Stimulated activated CD8-positive, alpha-beta memory T cell treated with anti-CD3 and anti-CD28 coated beads, Interleukin-7, amount 100 ng/mL, for 48 hours (primary cell): ENCODE measurements around the gene BID.

Source experiments
- DNase-seq, 2 donors: peaks; one replicate each; pipeline ENCODE4 v3.0.0-alpha.2; 2020; ENCODE audit warnings: low read depth in 1 of 2; ENCODE audit errors: extremely low read depth in 1 of 2

Gene BID

GRCh38 chr22:17803609-17804270 is 29.5 kb upstream of the BID start:
- DNase-seq = no peak

DNA sequence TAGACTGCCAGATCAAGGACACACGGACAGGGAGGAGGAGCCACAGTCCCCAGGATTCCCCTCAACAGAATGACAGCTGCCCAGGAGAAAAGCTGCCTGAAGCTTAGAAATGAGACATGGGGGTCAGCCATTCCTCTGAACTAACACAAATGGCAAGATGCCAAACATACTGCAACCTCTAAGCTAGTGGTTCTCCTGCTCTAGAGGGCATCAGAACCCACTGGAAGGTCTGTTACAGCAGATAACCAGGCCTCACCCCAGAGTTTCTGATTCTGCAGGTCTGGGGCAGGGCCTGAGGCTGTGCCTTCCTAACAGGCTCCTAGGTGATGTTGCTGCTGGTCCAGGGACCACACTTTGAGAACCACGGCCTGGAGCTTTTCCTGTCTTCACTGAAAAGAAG is 28.6 kb upstream of the BID start:
- DNase-seq = no peak

- no peak for DNase-seq
Observed at GRCh38 chr22:17802411-17802810, 28.1 kb upstream of the BID start.

DNA sequence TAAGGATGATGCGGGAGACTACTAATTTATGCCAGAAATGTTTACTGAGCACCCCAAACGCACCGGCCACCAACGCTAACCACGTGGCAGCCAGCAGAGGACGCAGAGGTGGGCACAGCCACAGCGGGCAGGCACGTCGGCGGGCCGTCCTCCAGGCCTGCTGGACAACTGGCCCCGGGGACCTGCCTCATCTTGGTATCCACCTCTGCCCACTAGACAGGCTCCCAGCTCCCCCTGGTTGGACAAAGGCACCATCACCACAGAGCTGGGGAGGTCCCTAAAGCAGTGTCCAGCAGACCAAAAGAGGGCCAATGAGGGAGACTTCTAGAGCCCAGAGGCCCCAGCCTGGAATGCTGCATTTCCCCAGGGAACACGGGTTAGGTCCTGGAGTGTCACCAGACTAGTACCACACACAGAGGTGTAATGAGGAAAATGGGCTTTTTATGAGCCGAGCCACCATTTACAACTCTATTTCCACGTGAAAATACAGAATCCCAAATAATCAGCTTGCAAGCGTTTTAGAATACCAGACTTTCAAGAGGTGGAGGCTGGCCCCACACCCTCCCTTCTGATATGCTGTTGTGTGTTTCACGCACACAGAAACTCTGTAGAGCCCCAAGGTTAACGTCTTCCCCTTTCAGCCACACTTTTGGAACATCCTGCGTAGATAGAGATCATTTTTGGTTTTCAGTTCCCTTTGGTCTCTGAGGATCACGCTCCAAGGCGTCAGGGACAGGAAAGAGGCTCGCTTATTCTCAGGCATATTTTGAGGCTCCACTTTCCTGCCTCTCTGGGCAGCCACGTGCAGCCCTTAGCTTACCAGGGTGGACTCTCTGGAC is 23.7 kb upstream of the BID start:
- DNase-seq = no peak

- no peak for DNase-seq
Observed at GRCh38 chr22:17796695-17797094, 22.4 kb upstream of the BID start.

DNA sequence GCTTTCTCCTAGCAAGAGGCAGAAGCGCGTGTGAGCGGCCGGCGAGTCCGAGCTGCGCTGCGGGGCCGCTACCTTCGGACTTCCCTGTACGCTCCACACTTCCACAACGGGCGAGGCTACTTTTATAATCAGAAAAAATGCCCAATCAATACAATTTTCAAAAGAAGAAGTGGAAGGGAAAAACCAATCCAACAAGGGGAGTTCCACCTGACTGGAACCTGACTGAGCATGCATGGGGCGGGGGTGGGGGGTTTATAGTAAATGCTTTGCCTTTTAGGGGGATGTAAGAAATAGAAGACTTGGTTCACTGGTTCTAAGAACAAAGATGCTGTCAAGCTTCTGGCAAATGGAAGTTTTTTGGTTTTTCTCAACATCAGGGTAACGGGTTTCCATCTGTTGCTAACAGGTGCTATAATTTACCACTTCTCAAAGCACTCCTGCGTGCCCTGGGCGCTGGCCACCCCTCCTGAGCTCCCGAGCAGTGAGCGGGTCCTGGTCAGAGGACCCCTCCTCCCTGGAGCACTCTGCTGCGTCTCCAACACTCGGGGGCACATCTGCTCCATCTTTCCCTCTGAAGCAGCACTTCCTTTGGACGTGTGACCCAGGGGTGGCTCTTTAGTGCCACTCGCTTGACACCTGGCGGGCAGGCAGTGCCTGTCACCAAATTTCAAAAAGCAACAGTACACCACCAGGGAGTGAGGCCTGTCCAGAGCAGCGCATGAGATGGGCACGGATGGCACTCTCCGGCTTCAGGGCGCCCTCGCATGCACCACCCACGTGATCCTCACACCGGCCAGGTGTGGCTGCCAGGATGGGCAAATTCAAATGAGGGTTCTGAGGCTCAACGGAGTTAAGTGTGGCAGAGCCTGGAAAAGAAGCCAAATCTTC is 21.6 kb upstream of the BID start:
- no peak for DNase-seq

DNA sequence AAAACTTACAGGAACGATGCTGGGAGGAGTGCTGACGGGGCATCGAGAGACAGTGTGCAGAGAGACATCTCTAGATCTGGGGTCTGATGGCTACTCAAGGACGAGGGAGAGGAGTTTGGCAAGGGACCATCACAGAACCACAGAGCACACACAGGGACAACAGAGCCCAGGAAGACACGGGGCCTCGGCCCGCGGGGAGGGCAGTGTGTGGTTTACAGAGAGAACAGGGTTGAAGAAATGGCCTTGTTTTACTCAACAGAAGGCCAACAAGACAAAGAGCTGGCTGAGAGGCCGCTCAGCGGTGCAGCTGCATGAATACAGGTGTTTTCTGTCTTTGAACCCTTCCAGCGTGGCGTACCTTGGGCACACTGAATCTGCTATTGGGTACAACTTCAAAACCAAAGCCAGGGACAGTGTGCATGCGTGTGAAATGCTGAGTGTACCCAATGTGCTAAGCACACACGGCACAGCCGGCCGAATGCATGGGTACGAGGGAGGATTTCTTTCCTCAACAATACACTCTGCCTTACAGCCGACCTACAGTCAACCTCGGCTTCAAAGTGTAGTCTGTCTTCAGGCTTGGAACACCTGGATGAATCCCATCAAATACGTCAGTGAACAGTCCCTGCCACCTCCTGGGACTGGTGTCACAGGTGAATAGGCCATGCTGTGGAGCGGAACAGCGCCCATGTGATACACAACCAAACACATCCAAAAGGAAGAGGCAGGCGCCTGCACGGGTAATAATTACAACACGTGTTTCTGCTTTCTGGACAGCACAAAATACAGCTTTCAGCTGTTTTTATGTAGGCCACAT is 20.7 kb upstream of the BID start:
- DNase-seq = no peak

DNA sequence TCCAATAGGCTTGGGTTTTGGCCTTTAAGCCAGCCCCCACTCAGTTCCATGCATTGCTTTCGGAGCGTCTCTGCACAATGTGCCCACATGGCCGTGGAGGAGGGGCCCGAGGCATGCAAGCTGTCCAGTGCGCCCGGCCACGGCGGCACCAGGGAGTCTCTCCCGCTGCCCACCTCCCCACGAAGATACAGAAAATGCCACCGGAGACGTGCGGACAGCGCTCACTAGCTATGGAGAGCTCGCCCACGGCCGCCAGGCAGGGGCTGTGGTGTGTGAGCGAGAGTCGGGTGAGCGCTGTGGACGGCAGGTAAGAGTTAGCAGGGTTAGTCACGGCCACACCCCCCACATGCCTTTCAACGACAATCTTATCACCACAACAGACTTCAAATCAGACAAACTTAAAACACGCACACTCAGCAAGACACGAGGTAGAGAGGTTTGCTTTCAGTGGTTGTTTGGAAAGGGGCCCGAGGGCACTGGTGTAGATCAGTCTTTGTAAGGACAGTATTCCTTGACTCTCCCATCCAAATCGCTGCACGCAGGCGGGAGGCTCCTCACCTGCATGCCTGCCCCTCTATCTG is 18.7 kb upstream of the BID start:
- DNase-seq = no peak

DNA sequence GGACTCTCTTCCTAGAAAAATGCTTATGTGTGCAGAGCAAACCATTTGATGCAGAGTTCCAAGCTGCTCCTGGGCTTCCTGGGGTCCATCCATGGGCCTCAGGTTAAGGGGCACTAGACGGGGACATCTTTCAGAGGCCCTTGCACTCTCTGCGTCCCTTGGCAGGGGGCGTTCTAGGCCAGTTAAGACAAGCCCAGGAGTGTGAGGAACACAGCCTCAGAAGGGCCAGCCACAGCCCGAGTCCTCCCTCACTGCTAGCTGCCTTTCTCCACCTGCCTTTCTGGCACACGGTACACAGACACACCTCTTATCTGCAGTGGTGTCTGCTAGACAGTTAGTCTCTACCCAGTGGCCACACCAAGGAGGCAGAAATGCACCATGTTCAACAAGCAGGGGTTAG is 18.0 kb upstream of the BID start:
- DNase-seq = no peak

DNA sequence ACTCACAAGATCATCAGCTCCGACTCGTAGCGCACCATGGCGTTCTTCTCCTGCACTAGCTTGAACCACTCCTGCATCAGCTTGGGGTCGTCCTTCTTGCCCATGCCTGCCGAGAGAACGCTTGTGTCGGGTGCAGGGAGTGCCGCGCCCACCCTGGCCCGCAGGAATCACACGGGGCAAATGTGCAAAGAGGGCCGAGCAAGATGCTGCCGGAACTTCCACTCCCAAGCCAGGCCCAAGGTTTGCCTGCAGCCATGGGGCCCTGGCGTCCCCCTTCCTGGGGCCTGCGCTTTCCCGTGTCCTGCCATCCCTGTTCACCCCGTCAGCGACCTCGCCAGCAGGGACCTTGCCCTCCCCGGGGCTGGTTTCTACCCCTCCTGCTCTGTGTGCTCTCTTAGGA is 16.9 kb upstream of the BID start:
- no peak for DNase-seq

DNA sequence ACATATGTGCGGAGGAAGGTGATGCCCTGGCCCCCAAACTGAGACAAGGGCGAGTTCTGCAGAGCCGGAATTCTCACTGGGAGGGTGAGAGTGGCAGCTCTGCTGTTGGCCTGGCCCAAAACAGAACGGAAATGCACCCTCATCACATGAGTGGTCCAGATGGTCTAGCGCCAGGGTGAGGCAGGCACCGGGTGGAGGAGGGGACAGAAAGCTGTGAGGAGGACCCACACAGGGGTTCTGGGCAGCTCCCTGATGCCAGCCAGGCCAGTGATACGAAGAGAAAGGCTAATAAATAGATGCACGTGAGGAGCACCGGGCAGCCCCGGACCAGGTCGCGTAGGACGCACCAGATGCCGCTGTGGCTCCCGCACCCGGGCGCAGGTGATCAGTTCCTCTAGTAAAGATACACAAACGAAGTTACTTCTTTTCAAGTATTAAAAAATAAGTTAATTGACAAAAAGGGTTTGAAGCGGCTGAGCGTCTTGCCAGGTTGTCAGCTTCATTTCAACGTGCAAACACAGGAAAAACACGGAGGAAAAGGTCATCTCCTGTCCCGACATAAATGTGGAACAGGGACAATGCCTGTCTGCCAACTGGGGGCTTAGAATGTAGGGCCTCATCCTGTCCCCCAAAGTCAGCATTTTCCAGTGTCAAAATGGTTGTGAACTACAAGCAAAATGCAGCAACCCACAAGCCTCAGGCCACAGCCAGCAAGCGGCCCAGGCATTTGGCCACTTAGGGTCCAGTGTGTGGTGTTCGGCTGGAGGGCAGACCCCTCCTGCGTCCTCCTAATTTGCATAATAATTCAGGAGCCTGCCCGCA is 15.3 kb upstream of the BID start:
- DNase-seq = no peak

- no peak for DNase-seq
Observed at GRCh38 chr22:17788528-17789378, 14.5 kb upstream of the BID start.

DNA sequence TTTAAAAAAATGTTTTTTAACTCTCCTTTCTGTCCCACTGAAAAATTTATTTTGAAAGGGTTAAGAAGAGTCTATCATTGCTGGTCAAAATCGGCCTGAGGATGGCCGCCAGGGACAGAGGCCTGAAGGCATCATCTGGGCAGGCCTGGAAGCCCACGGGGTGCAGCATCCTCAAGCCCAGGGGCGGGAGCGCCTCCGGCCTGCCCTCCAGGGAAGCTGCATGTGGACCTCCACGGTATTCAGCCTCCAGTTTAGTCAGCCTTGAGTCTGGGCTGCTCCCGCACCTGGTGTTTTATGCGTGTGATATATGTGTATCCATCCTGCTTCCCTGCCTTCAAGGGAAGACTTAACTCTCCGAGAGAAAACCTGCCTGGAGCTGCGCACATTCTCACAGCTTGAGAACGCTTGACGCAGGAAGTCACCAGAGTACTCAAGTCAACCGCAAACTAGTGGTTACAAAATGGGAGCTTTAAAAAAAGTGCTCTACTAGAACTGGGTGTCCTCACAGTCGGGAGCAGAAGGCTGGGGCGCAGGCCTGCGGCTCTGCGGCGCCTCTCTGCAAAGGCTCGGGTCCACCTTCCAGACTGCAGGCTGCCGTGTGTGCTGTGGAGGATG is 13.6 kb upstream of the BID start:
- no peak for DNase-seq

GRCh38 chr22:17787241-17787640 is 13.0 kb upstream of the BID start:
- DNase-seq = no peak

DNA sequence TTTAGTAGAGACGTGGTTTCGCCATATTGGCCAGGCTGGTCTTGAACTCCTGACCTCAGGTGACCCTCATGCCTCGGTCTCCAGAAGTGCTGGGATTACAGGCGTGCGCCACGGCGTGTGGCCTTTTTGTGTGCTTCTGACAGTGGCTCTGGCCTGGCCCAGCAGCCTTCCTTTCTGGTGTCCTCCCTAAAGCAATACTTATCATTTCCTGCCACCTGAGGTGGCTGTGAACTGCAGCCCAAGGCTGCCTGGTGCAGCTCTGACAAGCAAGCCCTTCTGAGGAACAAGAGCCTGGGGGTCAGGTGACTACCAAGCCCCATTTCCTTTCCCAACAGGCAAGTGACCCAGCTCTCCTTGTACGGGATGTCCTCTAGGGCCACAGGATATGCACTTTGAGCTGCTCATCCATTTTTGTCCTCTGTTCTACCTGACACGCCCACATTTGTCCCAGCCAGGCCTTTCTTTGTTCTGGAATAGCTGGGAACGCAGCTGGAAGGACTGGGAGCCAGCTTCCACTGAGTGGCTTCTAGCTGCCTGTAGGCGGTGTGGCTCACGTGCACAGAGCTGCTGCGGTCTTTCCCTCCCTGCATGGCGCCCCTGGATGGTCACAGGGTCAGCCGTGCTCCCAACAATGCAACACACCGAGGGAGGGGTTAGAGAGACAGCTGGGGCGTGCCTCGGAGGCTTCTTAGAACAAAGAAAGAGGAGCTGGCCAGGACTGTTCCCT is 12.3 kb upstream of the BID start:
- no peak for DNase-seq

GRCh38 chr22:17785185-17786184 is 11.2 kb upstream of the BID start:
- DNase-seq = peak; percentile 38 to 64
